Osteoblast (primary cell): ENCODE measurements around the gene KLK4. TPM values are rescaled to one million over a fixed set of nuclear protein-coding genes. Genes with fewer than 3 reads are reported as not detected.

Experiments used
- DNase-seq: peaks from one replicate; pipeline ENCODE4 v3.0.0; 2011; ENCODE audit warnings: low spot score, mixed read lengths; ENCODE audit not compliant: insufficient read length; ENCODE audit errors: missing footprints
- H2AFZ ChIP-seq: 2 replicates; pipeline ENCODE4 v1.6.0; 2011; ENCODE audit warnings: mild to moderate bottlenecking, low read length
- H3K27ac ChIP-seq: 2 replicates; pipeline ENCODE4 v1.5.1; 2011; ENCODE audit warnings: mild to moderate bottlenecking, low read depth, low read length, moderate library complexity
- H3K27me3 ChIP-seq: 2 replicates; pipeline ENCODE4 v1.6.0; 2012; ENCODE audit warnings: mild to moderate bottlenecking, control low read depth, inconsistent platforms, low read length, moderate library complexity; ENCODE audit not compliant: insufficient read depth
- H3K36me3 ChIP-seq: 2 replicates; pipeline ENCODE4 v1.5.1; 2011; ENCODE audit warnings: mild to moderate bottlenecking, low read length, control low read depth, moderate library complexity; ENCODE audit not compliant: insufficient read depth
- H3K4me1 ChIP-seq: 2 replicates; pipeline ENCODE4 v1.5.1; 2011; ENCODE audit warnings: mild to moderate bottlenecking, low read length, control low read depth, moderate library complexity; ENCODE audit not compliant: insufficient read depth
- H3K4me2 ChIP-seq: 2 replicates; pipeline ENCODE4 v1.6.0; 2011; ENCODE audit warnings: mild to moderate bottlenecking, low read length; ENCODE audit not compliant: insufficient read depth
- H3K4me3 ChIP-seq: fragments of 200-600 bp; sonication (generic); 3 replicates; pipeline ENCODE4 v1.5.1; 2012; ENCODE audit warnings: mild to moderate bottlenecking, low read length, inconsistent platforms; ENCODE audit not compliant: insufficient read depth
- H3K79me2 ChIP-seq: 2 replicates; pipeline ENCODE4 v1.6.0; 2012; ENCODE audit warnings: mild to moderate bottlenecking, low read length, control low read depth, inconsistent platforms; ENCODE audit not compliant: insufficient read depth
- H3K9me3 ChIP-seq: 2 replicates; pipeline ENCODE4 v1.5.1; 2011; ENCODE audit warnings: low read depth, low read length, control low read depth
- H4K20me1 ChIP-seq: 2 replicates; pipeline ENCODE4 v1.6.0; 2012; ENCODE audit warnings: mild to moderate bottlenecking, low read length, control low read depth; ENCODE audit not compliant: insufficient read depth
- CTCF ChIP-seq: IDR thresholded peaks from 2 replicates; pipeline ENCODE4 v1.5.1; 2011; ENCODE audit warnings: mild to moderate bottlenecking, low read depth, low read length, moderate library complexity; ENCODE audit errors: extremely low read depth
- total RNA-seq: library from RNA; depleted of rRNA; stranded (reverse); fragments of >200 nt; gene quantifications from 2 replicates; pipeline ENCODE4 v1.2.3, GENCODE V29; 2012

The KLK4 gene
- total RNA-seq, 1 donor, result not detected

GRCh38 chr19:50924586-50924985 lies 13.4 kb upstream of the KLK4 start:
- Histone ChIP-seq H3K27me3 (peaks cover 6% of the 10 kb centered on the region), H3K4me1 (no peaks in the 10 kb centered on the region), H3K36me3 (no peaks in the 10 kb centered on the region), H3K4me2 (no peak overlapping the region), H3K27ac (no peak overlapping the region), H3K79me2 (no peaks in the 10 kb centered on the region), H4K20me1 (no peaks in the 10 kb centered on the region), H3K4me3 (no peak overlapping the region), H3K9me3 (no peaks in the 10 kb centered on the region), H2AFZ (no peak overlapping the region)
- DNase-seq, result no peak
- TF ChIP-seq CTCF, result no peak

GRCh38 chr19:50922317-50922853 lies 11.2 kb upstream of the KLK4 start:
- DNase-seq, result peak; percentile 95
- no peaks in the 10 kb centered on the region for H3K4me1 ChIP-seq
- H3K79me2 ChIP-seq, result no peaks in the 10 kb centered on the region
- TF ChIP-seq CTCF, result peak; percentile 81
- H3K4me2 ChIP-seq, result no peak overlapping the region
- H4K20me1 ChIP-seq, result no peaks in the 10 kb centered on the region
- peaks cover 6% of the 10 kb centered on the region for H3K27me3 ChIP-seq
- no peak overlapping the region for H3K4me3 ChIP-seq
- H3K9me3 ChIP-seq, result no peaks in the 10 kb centered on the region
- H3K27ac ChIP-seq, result no peak overlapping the region
- peak overlapping the region; percentile 31 for H2AFZ ChIP-seq
- no peaks in the 10 kb centered on the region for H3K36me3 ChIP-seq

GRCh38 chr19:50921426-50922316 lies 10.5 kb upstream of the KLK4 start:
- no peaks in the 10 kb centered on the region for H3K79me2 ChIP-seq
- no peak for TF ChIP-seq CTCF
- H3K36me3 ChIP-seq, result no peaks in the 10 kb centered on the region
- H3K27ac ChIP-seq, result no peak overlapping the region
- no peaks in the 10 kb centered on the region for H4K20me1 ChIP-seq
- no peak for DNase-seq
- H2AFZ ChIP-seq, result no peak overlapping the region
- H3K9me3 ChIP-seq, result no peaks in the 10 kb centered on the region
- peaks cover 6% of the 10 kb centered on the region for H3K27me3 ChIP-seq
- no peak overlapping the region for H3K4me2 ChIP-seq
- H3K4me1 ChIP-seq, result no peaks in the 10 kb centered on the region
- no peak overlapping the region for H3K4me3 ChIP-seq

GRCh38 chr19:50916069-50916468 lies 4.9 kb upstream of the KLK4 start:
- H3K4me2 ChIP-seq, result no peak overlapping the region
- H3K36me3 ChIP-seq, result no peaks in the 10 kb centered on the region
- H3K27ac ChIP-seq, result no peak overlapping the region
- no peaks in the 10 kb centered on the region for H3K9me3 ChIP-seq
- TF ChIP-seq CTCF, result no peak
- H2AFZ ChIP-seq, result no peak overlapping the region
- H4K20me1 ChIP-seq, result no peaks in the 10 kb centered on the region
- no peak overlapping the region for H3K4me3 ChIP-seq
- H3K4me1 ChIP-seq, result no peaks in the 10 kb centered on the region
- no peak for DNase-seq
- H3K79me2 ChIP-seq, result no peaks in the 10 kb centered on the region
- H3K27me3 ChIP-seq, result peaks cover 21% of the 10 kb centered on the region
